ENCODE results near the gene DMGDH. TPM values are rescaled to one million over a fixed set of nuclear protein-coding genes. Genes with fewer than 3 reads are reported as not detected.

Gene DMGDH
- total and polyA plus RNA-seq, 10 of the 15 experiments (the other 5 are each of a cell fraction or from before 2014, with no cell fraction given), result 0.22 to 1.5 (median 0.44) TPM; not detected in 3

DNA sequence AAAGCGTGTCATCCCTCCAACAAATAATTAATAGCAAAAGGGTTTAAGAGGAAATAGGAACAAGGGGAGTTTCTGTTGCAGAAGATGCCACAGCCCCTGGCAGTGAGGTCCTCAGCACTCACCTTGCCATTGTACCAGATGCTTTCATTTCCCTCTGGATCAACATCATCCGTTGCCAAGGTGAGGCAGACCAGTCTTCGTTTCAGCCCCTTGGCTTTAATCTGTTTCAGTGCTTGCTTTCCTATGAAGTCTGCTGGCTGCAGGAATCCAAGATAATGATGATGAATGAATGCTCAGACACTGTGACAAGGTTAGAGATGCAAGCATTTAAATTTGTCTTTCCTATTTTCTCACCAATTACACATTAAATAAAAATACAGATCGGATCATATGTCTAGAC is 64.3 kb downstream of the DMGDH start:
- no peaks in the 10 kb centered on the region for H3K79me2 ChIP-seq (ENCODE audit: control insufficient read depth, insufficient read depth, low read length)
- no peak overlapping the region for H2AFZ ChIP-seq (ENCODE audit: control insufficient read depth, low read depth, low read length)
- BruUV-seq (replicated peaks), result no TSS peak
- FAIRE-seq (no peak), DNase-seq (ENCODE audit: low read depth, low spot score) (no peak), ATAC-seq (no peak)
- H3K27me3 ChIP-seq (replicated peaks in 1 of 2; ENCODE audit: control insufficient read depth in 2 of 2, insufficient read depth in 2 of 2, low read length in 1 of 2), result 0 out of 4 replicates have a peak, but pooled peaks cover 0 to 1% of the 10 kb centered on the region in 2 experiments
- no peak overlapping the region for H3K9ac ChIP-seq (ENCODE audit: control insufficient read depth, insufficient read depth, low read length)
- RAD21 ChIA-PET (ENCODE audit: unreplicated experiment), result no interaction called here
- POLR2A ChIA-PET, result no interaction called here
- WGBS (ENCODE audit: insufficient coverage, insufficient replicate concordance, low lambda C conversion rate, missing lambda C conversion rate), result 39% methylated on average over 4 of the region's 4 CpGs
- intact Hi-C loops (cut with micrococcal nuclease; ENCODE audit: unreplicated experiment), result no loop called here
- no peaks in the 10 kb centered on the region for H3K9me3 ChIP-seq (replicated peaks; ENCODE audit: control insufficient read depth, insufficient read depth, low read length)
- no peak overlapping the region for H3K4me2 ChIP-seq (ENCODE audit: control insufficient read depth, insufficient read depth)
- H3K36me3 ChIP-seq (ENCODE audit: control insufficient read depth in 2 of 2, insufficient read depth in 2 of 2, low read length in 1 of 2), result no peaks in the 10 kb centered on the region
- TF ChIP-seq BRCA1 (IDR thresholded peaks at IDR 0.05; ENCODE audit: low read depth, low read length), result no peak
- TF ChIP-seq PRDM15 (CRISPR knock-in tag; IDR thresholded peaks at IDR 0.05), result no peak
- TF ChIP-seq WRNIP1 (IDR thresholded peaks at IDR 0.05; ENCODE audit: borderline replicate concordance, low read depth, low read length), result no peak
- TF ChIP-seq ZNF592 (IDR thresholded peaks at IDR 0.05), result no peak
- no peak for TF ChIP-seq TCF12 (IDR thresholded peaks at IDR 0.05; ENCODE audit: low read depth, low read length)
- TF ChIP-seq SP1 (IDR thresholded peaks at IDR 0.05; ENCODE audit: low read depth, low read length), result no peak
- no peaks in the 10 kb centered on the region for H3K4me1 ChIP-seq (ENCODE audit: control insufficient read depth, insufficient read depth, low read length)
- H3K4me3 ChIP-seq, result no peak overlapping the region
- SMC1A ChIA-PET (ENCODE audit: uncharacterized antibody, unreplicated experiment), result no interaction called here
- H3K27ac ChIP-seq (ENCODE audit: control insufficient read depth, insufficient read depth), result no peak overlapping the region
- no peaks in the 10 kb centered on the region for H4K20me1 ChIP-seq (ENCODE audit: control insufficient read depth, insufficient read depth)
- CTCF ChIA-PET, result interaction anchor here (1.7 kb wide), 1 partner anchor 19 kb away, joined by 9 read pairs; no protein-coding TSS in a partner anchor
- in situ Hi-C loops (cut with MboI), result no loop called here

Measured in GM12878 (cell line).